ENCODE results near the gene RNU5B-1. TPM values are rescaled to one million over a fixed set of nuclear protein-coding genes. Genes with fewer than 3 reads are reported as not detected.

RNU5B-1 gene
- polyA plus RNA-seq, 1 of the 3 experiments (the other 2 are of a cell fraction), result not detected

DNA sequence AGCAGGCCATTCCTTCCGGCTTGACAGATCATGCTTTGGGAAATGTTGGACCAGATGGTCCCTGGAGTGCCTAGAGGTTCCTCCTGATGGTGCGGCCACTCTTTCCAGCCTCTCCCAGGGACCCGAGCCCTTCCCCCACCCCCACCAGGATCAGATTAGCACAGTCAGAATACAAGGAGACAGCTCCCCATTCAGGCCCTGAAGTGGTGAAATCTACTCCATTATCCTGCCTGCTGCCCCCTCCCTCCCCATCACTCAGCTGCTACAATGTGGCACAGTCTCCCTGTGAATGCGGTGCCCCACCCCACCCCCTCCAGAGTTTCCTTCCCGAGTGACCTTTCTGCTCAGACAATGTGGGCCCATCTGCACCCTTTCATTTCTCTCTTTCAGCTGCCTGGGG is 29.4 kb downstream of the RNU5B-1 start:
- peak; percentile 32 for DNase-seq
- no peaks in the 10 kb centered on the region for H3F3A ChIP-seq (replicated peaks; ENCODE audit: insufficient read depth)
- no peaks in the 10 kb centered on the region for H3K9me3 ChIP-seq
- TF ChIP-seq JUND (IDR thresholded peaks at IDR 0.05), result no peak
- no peak for TF ChIP-seq SMC3 (IDR thresholded peaks at IDR 0.05; ENCODE audit: low read depth, low read length)
- TF ChIP-seq MXI1 (IDR thresholded peaks at IDR 0.05; ENCODE audit: low read depth, low read length), result no peak
- no peak for TF ChIP-seq NRF1 (IDR thresholded peaks at IDR 0.05; ENCODE audit: low read depth, low read length)
- no peak for TF ChIP-seq POLR2AphosphoS5 (IDR thresholded peaks at IDR 0.05; ENCODE audit: low read depth, low read length)
- no peak for TF ChIP-seq TEAD4 (IDR thresholded peaks at IDR 0.05; ENCODE audit: borderline replicate concordance, insufficient read depth)
- no peak for TF ChIP-seq TCF12 (IDR thresholded peaks at IDR 0.05)
- TF ChIP-seq RCOR1 (IDR thresholded peaks at IDR 0.05; ENCODE audit: low read length), result no peak
- TF ChIP-seq CHD2 (IDR thresholded peaks at IDR 0.05; ENCODE audit: low read length, partially characterized antibody), result no peak
- no peak for TF ChIP-seq RFX5 (IDR thresholded peaks at IDR 0.05; ENCODE audit: low read length)
- no peak for TF ChIP-seq FOXJ3 (CRISPR knock-in tag; IDR thresholded peaks at IDR 0.05)
- TF ChIP-seq RXRA (IDR thresholded peaks at IDR 0.05; ENCODE audit: borderline replicate concordance, low read depth), result no peak
- TF ChIP-seq FOXM1 (IDR thresholded peaks at IDR 0.05; ENCODE audit: low read depth), result no peak
- TF ChIP-seq ELF1 (IDR thresholded peaks at IDR 0.05), result no peak
- no peaks in the 10 kb centered on the region for H3K79me2 ChIP-seq (ENCODE audit: insufficient read depth)
- H3K9me2 ChIP-seq, result no peaks in the 10 kb centered on the region
- H4K20me1 ChIP-seq (ENCODE audit: insufficient read depth), result no peaks in the 10 kb centered on the region
- no peaks in the 10 kb centered on the region for H3K36me3 ChIP-seq (replicated peaks in 1 of 2; ENCODE audit: control insufficient read depth in 1 of 2, insufficient read depth in 2 of 2, low read length in 1 of 2)
- CTCF ChIA-PET, result interaction anchor here (0.7 to 7.7 kb wide), 5 partner anchors 8 to 52 kb away, joined by 3 to 57 read pairs (median 3); no protein-coding TSS in a partner anchor
- H2AFZ ChIP-seq (ENCODE audit: low read depth), result no peak overlapping the region
- H3K4me2 ChIP-seq, result no peak overlapping the region
- H3K4me3 ChIP-seq (ENCODE audit: low read depth in 2 of 2, low read length in 1 of 2), result no peak overlapping the region
- H3K27ac ChIP-seq (ENCODE audit: low read depth in 2 of 2, low read length in 1 of 2), result no peak overlapping the region
- no peaks in the 10 kb centered on the region for H3K27me3 ChIP-seq (ENCODE audit: insufficient read depth)
- WGBS (ENCODE audit: low lambda C conversion rate), result 80% methylated on average over 5 of the region's 5 CpGs
- POLR2A ChIA-PET, result interaction anchor here (1.2 kb wide), 1 partner anchor 8 kb away, joined by 3 read pairs; no protein-coding TSS in a partner anchor
- peaks cover 0 to 35% of the 10 kb centered on the region in 2 experiments; a peak in 1 of 4 replicates for H3K4me1 ChIP-seq (ENCODE audit: control insufficient read depth in 1 of 2, insufficient read depth in 2 of 2, low read depth in 1 of 2, low read length in 1 of 2)
- no peak overlapping the region for H3K9ac ChIP-seq

DNA sequence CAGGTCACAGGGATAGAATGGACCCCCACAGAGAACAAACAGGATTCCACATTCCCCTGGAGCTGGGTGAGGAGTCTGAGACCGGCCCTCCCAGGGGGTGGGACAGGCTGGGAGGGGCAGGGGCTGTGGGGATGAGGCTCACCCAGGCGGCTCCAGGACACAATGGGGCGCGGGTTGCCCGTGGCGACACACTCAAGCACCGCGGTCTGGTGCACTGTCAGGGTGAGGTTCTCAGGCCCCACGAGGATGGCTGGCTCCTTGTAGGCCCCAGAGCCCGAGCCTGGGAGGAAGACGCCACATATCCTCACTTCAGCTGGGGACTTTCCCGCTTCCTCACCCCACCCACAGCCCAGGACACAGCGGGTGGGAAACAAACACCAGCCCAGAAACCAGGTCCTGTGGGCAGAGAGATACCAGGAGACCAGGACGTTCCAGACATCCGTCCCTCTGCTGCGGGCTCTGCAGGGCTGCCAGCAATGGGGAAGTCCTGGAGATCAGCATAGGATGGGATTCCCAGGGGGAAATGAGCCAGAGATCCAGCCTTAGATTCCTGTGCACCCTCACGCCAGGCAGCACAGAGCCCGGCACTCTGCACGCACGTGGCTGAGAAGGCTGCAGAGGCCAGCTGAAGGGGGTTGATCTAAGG is 30.2 kb downstream of the RNU5B-1 start:
- no peak for TF ChIP-seq FOSL2 (IDR thresholded peaks at IDR 0.05; ENCODE audit: borderline replicate concordance, low read depth)
- TF ChIP-seq NRF1 (IDR thresholded peaks at IDR 0.05; ENCODE audit: low read depth, low read length), result no peak
- TF ChIP-seq GATA2 (CRISPR knock-in tag; IDR thresholded peaks at IDR 0.05), result 0 out of 2 replicates have a peak, but pooled peaks have one; percentile 28
- TF ChIP-seq EP300 (IDR thresholded peaks at IDR 0.05; ENCODE audit: borderline replicate concordance in 1 of 2, low read depth in 1 of 2, low read length in 1 of 2), result peak in 1 of 2 experiments; percentile 43; a peak in 1 of 4 replicates
- TF ChIP-seq RCOR1 (IDR thresholded peaks at IDR 0.05; ENCODE audit: low read length), result peak; percentile 72
- TF ChIP-seq TEAD4 (IDR thresholded peaks at IDR 0.05; ENCODE audit: borderline replicate concordance, insufficient read depth), result no peak
- H3K4me3 ChIP-seq (ENCODE audit: low read depth in 2 of 2, low read length in 1 of 2), result no peak overlapping the region
- CTCF ChIA-PET, result interaction anchor here (1.0 to 7.7 kb wide), 5 partner anchors 9 to 51 kb away, joined by 3 to 57 read pairs (median 4); no protein-coding TSS in a partner anchor

More for the DNA sequence above, 30.2 kb downstream of the RNU5B-1 start:
- Histone ChIP-seq H3K9me3 (no peaks in the 10 kb centered on the region), H3K9me2 (no peaks in the 10 kb centered on the region), H3F3A (replicated peaks; ENCODE audit: insufficient read depth) (no peaks in the 10 kb centered on the region), H3K27me3 (ENCODE audit: insufficient read depth) (no peaks in the 10 kb centered on the region), H3K36me3 (replicated peaks in 1 of 2; ENCODE audit: control insufficient read depth in 1 of 2, insufficient read depth in 2 of 2, low read length in 1 of 2) (no peaks in the 10 kb centered on the region), H3K4me2 (no peak overlapping the region), H3K9ac (no peak overlapping the region), H3K4me1 (ENCODE audit: control insufficient read depth in 1 of 2, insufficient read depth in 2 of 2, low read depth in 1 of 2, low read length in 1 of 2) (peaks cover 0 to 37% of the 10 kb centered on the region in 2 experiments; a peak in 1 of 4 replicates), H2AFZ (ENCODE audit: low read depth) (no peak overlapping the region), H4K20me1 (ENCODE audit: insufficient read depth) (no peaks in the 10 kb centered on the region), H3K27ac (ENCODE audit: low read depth in 2 of 2, low read length in 1 of 2) (no peak overlapping the region), H3K79me2 (ENCODE audit: insufficient read depth) (no peaks in the 10 kb centered on the region)
- WGBS (ENCODE audit: low lambda C conversion rate), result 78% methylated on average over 17 of the region's 20 CpGs
- DNase-seq, result peak; percentile 78
- POLR2A ChIA-PET, result interaction anchor here (1.2 kb wide), 1 partner anchor 9 kb away, joined by 3 read pairs; no protein-coding TSS in a partner anchor

All from SK-N-SH (cell line).